ENCODE measurements around the gene NREP.

NREP gene

GRCh38 chr5:111682641-111683040 is 74.4 kb downstream of the NREP start:
- Histone ChIP-seq H3K4me1 (ENCODE audit: control insufficient read depth in 1 of 2, insufficient read depth in 2 of 2, low read length in 2 of 2) (peaks cover 0 to 5% of the 10 kb centered on the region in 2 experiments), H3K9ac (ENCODE audit: low read length) (no peak overlapping the region), H3K4me3 (ENCODE audit: low read depth, low read length) (no peak overlapping the region), H2BK120ac (ENCODE audit: insufficient read depth, low read length, poor library complexity) (no peak overlapping the region), H3K9me3 (ENCODE audit: insufficient read depth, low read depth, low read length) (peaks cover 2% of the 10 kb centered on the region), H2AFZ (ENCODE audit: insufficient read depth, low read length, poor library complexity) (no peak overlapping the region), H3K79me2 (ENCODE audit: control insufficient read depth, insufficient read depth, low read length, poor library complexity) (no peaks in the 10 kb centered on the region), H4K91ac (ENCODE audit: low read depth, low read length) (no peak overlapping the region), H3K18ac (ENCODE audit: low read length) (no peak overlapping the region), H3K79me1 (ENCODE audit: low read length) (no peaks in the 10 kb centered on the region), H2AK5ac (ENCODE audit: low read length) (no peak overlapping the region), H3K4ac (ENCODE audit: low read depth, low read length) (no peak overlapping the region), H3K27ac (ENCODE audit: low read depth, low read length) (no peak overlapping the region), H4K8ac (ENCODE audit: low read depth, low read length) (no peak overlapping the region), H3K23ac (ENCODE audit: low read length) (no peak overlapping the region), H4K12ac (ENCODE audit: low read depth, low read length) (no peak overlapping the region), H3K4me2 (ENCODE audit: low read length) (no peak overlapping the region), H2BK12ac (ENCODE audit: low read length) (no peak overlapping the region), H3K27me3 (ENCODE audit: insufficient read depth, low read length) (no peaks in the 10 kb centered on the region), H3K14ac (ENCODE audit: low read length) (no peak overlapping the region), H3K36me3 (ENCODE audit: control insufficient read depth in 1 of 2, insufficient read depth in 2 of 2, low read length in 2 of 2) (no peaks in the 10 kb centered on the region), H2BK5ac (ENCODE audit: low read depth, low read length, poor library complexity) (no peak overlapping the region)
- WGBS (ENCODE audit: extremely low coverage, insufficient coverage, insufficient read length), result no CpG with 5 or more reads among the region's 6 CpGs
- DNase-seq, result no peak

GRCh38 chr5:111682121-111682520 is 74.9 kb downstream of the NREP start:
- Histone ChIP-seq H3K36me3 (ENCODE audit: control insufficient read depth in 1 of 2, insufficient read depth in 2 of 2, low read length in 2 of 2) (no peaks in the 10 kb centered on the region), H3K4me2 (ENCODE audit: low read length) (no peak overlapping the region), H2BK5ac (ENCODE audit: low read depth, low read length, poor library complexity) (no peak overlapping the region), H4K8ac (ENCODE audit: low read depth, low read length) (no peak overlapping the region), H4K12ac (ENCODE audit: low read depth, low read length) (no peak overlapping the region), H3K14ac (ENCODE audit: low read length) (no peak overlapping the region), H3K79me2 (ENCODE audit: control insufficient read depth, insufficient read depth, low read length, poor library complexity) (no peaks in the 10 kb centered on the region), H3K9ac (ENCODE audit: low read length) (no peak overlapping the region), H2AK5ac (ENCODE audit: low read length) (no peak overlapping the region), H2BK120ac (ENCODE audit: insufficient read depth, low read length, poor library complexity) (no peak overlapping the region), H3K79me1 (ENCODE audit: low read length) (no peaks in the 10 kb centered on the region), H3K4me3 (ENCODE audit: low read depth, low read length) (no peak overlapping the region), H3K27me3 (ENCODE audit: insufficient read depth, low read length) (no peaks in the 10 kb centered on the region), H3K9me3 (ENCODE audit: insufficient read depth, low read depth, low read length) (peaks cover 2% of the 10 kb centered on the region), H2AFZ (ENCODE audit: insufficient read depth, low read length, poor library complexity) (no peak overlapping the region), H3K4me1 (ENCODE audit: control insufficient read depth in 1 of 2, insufficient read depth in 2 of 2, low read length in 2 of 2) (peaks cover 0 to 5% of the 10 kb centered on the region in 2 experiments), H3K23ac (ENCODE audit: low read length) (no peak overlapping the region), H3K27ac (ENCODE audit: low read depth, low read length) (no peak overlapping the region), H4K91ac (ENCODE audit: low read depth, low read length) (no peak overlapping the region), H3K18ac (ENCODE audit: low read length) (no peak overlapping the region), H2BK12ac (ENCODE audit: low read length) (no peak overlapping the region), H3K4ac (ENCODE audit: low read depth, low read length) (no peak overlapping the region)
- no CpG with 5 or more reads among the region's 6 CpGs for WGBS (ENCODE audit: extremely low coverage, insufficient coverage, insufficient read length)
- DNase-seq, result no peak

GRCh38 chr5:111681414-111682120 is 75.4 kb downstream of the NREP start:
- Histone ChIP-seq H3K79me2 (ENCODE audit: control insufficient read depth, insufficient read depth, low read length, poor library complexity) (no peaks in the 10 kb centered on the region), H2BK5ac (ENCODE audit: low read depth, low read length, poor library complexity) (no peak overlapping the region), H2AFZ (ENCODE audit: insufficient read depth, low read length, poor library complexity) (no peak overlapping the region), H3K23ac (ENCODE audit: low read length) (no peak overlapping the region), H4K8ac (ENCODE audit: low read depth, low read length) (no peak overlapping the region), H3K18ac (ENCODE audit: low read length) (peak overlapping the region; percentile 56), H3K4me2 (ENCODE audit: low read length) (no peak overlapping the region), H3K27ac (ENCODE audit: low read depth, low read length) (peak overlapping the region; percentile 0), H2BK120ac (ENCODE audit: insufficient read depth, low read length, poor library complexity) (peak overlapping the region; percentile 53), H2AK5ac (ENCODE audit: low read length) (no peak overlapping the region), H3K4ac (ENCODE audit: low read depth, low read length) (no peak overlapping the region), H3K4me3 (ENCODE audit: low read depth, low read length) (no peak overlapping the region), H3K9ac (ENCODE audit: low read length) (no peak overlapping the region), H3K4me1 (ENCODE audit: control insufficient read depth in 1 of 2, insufficient read depth in 2 of 2, low read length in 2 of 2) (peaks cover 0 to 5% of the 10 kb centered on the region in 2 experiments), H4K12ac (ENCODE audit: low read depth, low read length) (no peak overlapping the region), H3K9me3 (ENCODE audit: insufficient read depth, low read depth, low read length) (peaks cover 2% of the 10 kb centered on the region), H3K27me3 (ENCODE audit: insufficient read depth, low read length) (no peaks in the 10 kb centered on the region), H3K14ac (ENCODE audit: low read length) (peak overlapping the region; percentile 44), H4K91ac (ENCODE audit: low read depth, low read length) (no peak overlapping the region), H3K36me3 (ENCODE audit: control insufficient read depth in 1 of 2, insufficient read depth in 2 of 2, low read length in 2 of 2) (no peaks in the 10 kb centered on the region), H3K79me1 (ENCODE audit: low read length) (no peaks in the 10 kb centered on the region), H2BK12ac (ENCODE audit: low read length) (peak overlapping the region; percentile 73)
- whole genome bisulfite sequencing (ENCODE audit: extremely low coverage, insufficient coverage, insufficient read length), result no CpG with 5 or more reads among the region's 8 CpGs
- no peak for DNase-seq

- Histone ChIP-seq H2AK5ac (ENCODE audit: low read length) (no peak overlapping the region), H2BK12ac (ENCODE audit: low read length) (no peak overlapping the region), H3K27me3 (ENCODE audit: insufficient read depth, low read length) (no peaks in the 10 kb centered on the region), H3K79me2 (ENCODE audit: control insufficient read depth, insufficient read depth, low read length, poor library complexity) (no peaks in the 10 kb centered on the region), H2AFZ (ENCODE audit: insufficient read depth, low read length, poor library complexity) (no peak overlapping the region), H3K79me1 (ENCODE audit: low read length) (no peaks in the 10 kb centered on the region), H2BK120ac (ENCODE audit: insufficient read depth, low read length, poor library complexity) (no peak overlapping the region), H4K12ac (ENCODE audit: low read depth, low read length) (no peak overlapping the region), H3K18ac (ENCODE audit: low read length) (no peak overlapping the region), H3K9ac (ENCODE audit: low read length) (no peak overlapping the region), H3K4me1 (ENCODE audit: control insufficient read depth in 1 of 2, insufficient read depth in 2 of 2, low read length in 2 of 2) (peaks cover 0 to 5% of the 10 kb centered on the region in 2 experiments), H3K4me3 (ENCODE audit: low read depth, low read length) (no peak overlapping the region), H4K91ac (ENCODE audit: low read depth, low read length) (no peak overlapping the region), H3K27ac (ENCODE audit: low read depth, low read length) (peak overlapping the region; percentile 0), H3K4ac (ENCODE audit: low read depth, low read length) (no peak overlapping the region), H3K23ac (ENCODE audit: low read length) (no peak overlapping the region), H3K4me2 (ENCODE audit: low read length) (no peak overlapping the region), H2BK5ac (ENCODE audit: low read depth, low read length, poor library complexity) (no peak overlapping the region), H3K9me3 (ENCODE audit: insufficient read depth, low read depth, low read length) (peaks cover 2% of the 10 kb centered on the region), H4K8ac (ENCODE audit: low read depth, low read length) (no peak overlapping the region), H3K36me3 (ENCODE audit: control insufficient read depth in 1 of 2, insufficient read depth in 2 of 2, low read length in 2 of 2) (no peaks in the 10 kb centered on the region), H3K14ac (ENCODE audit: low read length) (no peak overlapping the region)
- DNase-seq, result peak in 1 of 2 donors; percentile 16
- WGBS (ENCODE audit: extremely low coverage, insufficient coverage, insufficient read length), result no CpG with 5 or more reads among the region's 6 CpGs
Measured at GRCh38 chr5:111680737-111681413, 76.1 kb downstream of the NREP start.
